Lung (tissue), 12 donors: ENCODE data around the gene MCTP1. TPM values are rescaled to one million over a fixed set of nuclear protein-coding genes. Genes with fewer than 3 reads are reported as not detected.

Experiments used
- ATAC-seq: fragments of 200-7000 bp; cut with Tn5 transposase; one replicate; pipeline ENCODE4 v1.9.1; 2020; ENCODE audit warnings: moderate number of reproducible peaks; ENCODE audit not compliant: insufficient read depth, low FRiP score
- DNase-seq, 3 donors: peaks; one replicate each; pipeline ENCODE4 v3.0.0-alpha.2; 2013 to 2017
- H3K27ac ChIP-seq, 2 donors: one replicate each; pipeline ENCODE4 v1.5.1; 2013; ENCODE audit warnings: mild to moderate bottlenecking in 2 of 2, moderate library complexity in 2 of 2, control low read depth in 1 of 2, inconsistent platforms in 1 of 2, low read depth in 1 of 2, low read length in 1 of 2
- H3K27me3 ChIP-seq, 3 donors: one replicate each; pipeline ENCODE4 v1.5.1; 2013; ENCODE audit warnings: low read length in 2 of 3; ENCODE audit not compliant: control insufficient read depth in 3 of 3, insufficient read depth in 3 of 3
- H3K36me3 ChIP-seq, 4 donors: one replicate each; pipeline ENCODE4 v1.5.1; 2013; ENCODE audit warnings: low read length in 4 of 4, mild to moderate bottlenecking in 1 of 4, moderate library complexity in 1 of 4; ENCODE audit not compliant: control insufficient read depth in 4 of 4, insufficient read depth in 4 of 4
- H3K4me1 ChIP-seq, 5 donors: one replicate each; pipeline ENCODE4 v1.5.1; 2013; ENCODE audit warnings: low read length in 5 of 5, mild to moderate bottlenecking in 2 of 5, moderate library complexity in 1 of 5; ENCODE audit not compliant: control insufficient read depth in 5 of 5, insufficient read depth in 5 of 5
- H3K4me3 ChIP-seq: one replicate; pipeline ENCODE4 v1.5.1; 2013; ENCODE audit warnings: mild to moderate bottlenecking, control low read depth, moderate library complexity
- H3K9ac ChIP-seq, 2 donors: one replicate each; pipeline ENCODE4 v1.5.1; 2013; ENCODE audit warnings: low read length in 2 of 2, control low read depth in 1 of 2; ENCODE audit not compliant: insufficient read depth in 1 of 2
- H3K9me3 ChIP-seq, 4 donors: one replicate each; pipeline ENCODE4 v1.5.1; 2013; ENCODE audit warnings: low read length in 3 of 4, mild to moderate bottlenecking in 1 of 4, moderate library complexity in 1 of 4; ENCODE audit not compliant: control insufficient read depth in 4 of 4, insufficient read depth in 3 of 4
- CTCF ChIP-seq: IDR thresholded peaks from 2 replicates; pipeline ENCODE4 v1.5.1; 2012; ENCODE audit warnings: mild to moderate bottlenecking; ENCODE audit errors: control extremely low read depth, extremely low read depth
- WGBS, 2 donors: extraction: QIAGEN DNeasy Blood & Tissue Kit; methylation state at CpG; one replicate each; pipeline ENCODE4 v1.1.7; 2013; 5-methylcytosine and 5-hydroxymethylcytosine counted together
- polyA plus RNA-seq, 2 donors: library from polyadenylated mRNA; stranded (reverse); fragments of 200-250 nt; gene quantifications; one replicate each; pipeline ENCODE4 v1.2.1, GENCODE V29; 2013
- total RNA-seq, 2 donors: library from RNA; depleted of rRNA in 1 of 2; stranded (reverse); fragments of >200 nt in 1 of 2; gene quantifications; one replicate each; pipeline ENCODE4 v1.2.1, GENCODE V29; 2014 to 2021
- donor health status: control.
- donor health status: control.
- donor health status: Bipolar disorder and iron deficiency.
- donor health status: healthy.
- donor health status: DM: yes; HTN: yes; CAD: no.

MCTP1 gene
- total and polyA plus RNA-seq, 4 donors = 5.8 to 34.8 (median 27.4) TPM

- no peak overlapping the region for H3K9ac ChIP-seq
- no peak overlapping the region for H3K27ac ChIP-seq
- ATAC-seq (no peak), DNase-seq (no peak)
- WGBS, 2 donors = 87 to 95% methylated on average over 1 of the region's 1 CpG
- TF ChIP-seq CTCF = no peak
- no peaks in the 10 kb centered on the region for H3K4me1 ChIP-seq
- no peak overlapping the region for H3K4me3 ChIP-seq
- no peaks in the 10 kb centered on the region for H3K27me3 ChIP-seq
- no peaks in the 10 kb centered on the region for H3K9me3 ChIP-seq
- H3K36me3 ChIP-seq = peaks cover 0 to 5% (median 2%) of the 10 kb centered on the region in 4 donors
These were observed 579.5 kb downstream of the MCTP1 start for GRCh38 chr5:94705427-94705826.

- Histone ChIP-seq H3K27me3 (no peaks in the 10 kb centered on the region), H3K36me3 (peaks cover 0 to 4% (median 0%) of the 10 kb centered on the region in 4 donors), H3K4me1 (no peaks in the 10 kb centered on the region), H3K9ac (no peak overlapping the region), H3K4me3 (no peak overlapping the region), H3K9me3 (no peaks in the 10 kb centered on the region), H3K27ac (no peak overlapping the region)
- WGBS, 2 donors = 91% methylated on average over 1 of the region's 1 CpG
- no peak for TF ChIP-seq CTCF
- no peak for ATAC-seq
- no peak for DNase-seq
These were observed 582.2 kb downstream of the MCTP1 start for GRCh38 chr5:94702729-94703128.

GRCh38 chr5:94700592-94700991 lies 584.3 kb downstream of the MCTP1 start:
- no peaks in the 10 kb centered on the region for H3K4me1 ChIP-seq
- WGBS, 2 donors = 83 to 88% methylated on average over 1 of the region's 1 CpG
- no peaks in the 10 kb centered on the region for H3K27me3 ChIP-seq
- peaks cover 0 to 4% (median 0%) of the 10 kb centered on the region in 4 donors for H3K36me3 ChIP-seq
- ATAC-seq = no peak
- no peak overlapping the region for H3K27ac ChIP-seq
- no peak overlapping the region for H3K9ac ChIP-seq
- TF ChIP-seq CTCF = no peak
- DNase-seq = no peak
- H3K9me3 ChIP-seq = no peaks in the 10 kb centered on the region
- H3K4me3 ChIP-seq = no peak overlapping the region

- H3K36me3 ChIP-seq = peaks cover 0 to 4% (median 0%) of the 10 kb centered on the region in 4 donors
These were observed 585.3 kb downstream of the MCTP1 start for GRCh38 chr5:94699562-94699961.

More at GRCh38 chr5:94699562-94699961, 585.3 kb downstream of the MCTP1 start:
- Histone ChIP-seq H3K27ac (no peak overlapping the region), H3K4me3 (no peak overlapping the region), H3K4me1 (no peaks in the 10 kb centered on the region), H3K9me3 (no peaks in the 10 kb centered on the region), H3K9ac (no peak overlapping the region), H3K27me3 (no peaks in the 10 kb centered on the region)
- TF ChIP-seq CTCF = no peak
- ATAC-seq = no peak
- no peak for DNase-seq
- 91 to 94% methylated on average over 2 of the region's 2 CpGs for WGBS, 2 donors
